GM23338 (cell line): Measurements from ENCODE around the gene EFHC2. TPM values are rescaled to one million over a fixed set of nuclear protein-coding genes. Genes with fewer than 3 reads are reported as not detected.

Experiments used
- ATAC-seq: fragments of 200-7000 bp; cut with Tn5 transposase; 3 replicates; pipeline ENCODE4 v1.9.1; 2020
- DNase-seq: peaks from one replicate; pipeline ENCODE4 v3.0.0-alpha.2; 2015; ENCODE audit warnings: low spot score
- H2AFZ ChIP-seq: fragments of 200-600 bp; sonication (generic); 2 replicates; pipeline ENCODE4 v1.8.0; 2016; ENCODE audit warnings: antibody characterized with exemption, mild to moderate bottlenecking, moderate library complexity
- H3F3A ChIP-seq: fragments of 200-600 bp; sonication (generic); replicated peaks from 2 replicates; pipeline ENCODE4 v1.8.0; 2017; ENCODE audit warnings: antibody characterized with exemption, mixed run types, low read depth
- H3K27ac ChIP-seq: fragments of 200-600 bp; sonication (generic); 2 replicates; pipeline ENCODE4 v1.6.1; 2016; ENCODE audit warnings: low read depth
- H3K27me3 ChIP-seq: fragments of 200-600 bp; sonication (generic); 2 replicates; pipeline ENCODE4 v1.8.0; 2016; ENCODE audit warnings: mild to moderate bottlenecking, mixed run types, moderate library complexity; ENCODE audit not compliant: insufficient read depth
- H3K36me3 ChIP-seq: fragments of 200-600 bp; sonication (generic); 2 replicates; pipeline ENCODE4 v1.8.0; 2016; ENCODE audit warnings: mild to moderate bottlenecking; ENCODE audit not compliant: insufficient read depth
- H3K4me1 ChIP-seq: fragments of 200-600 bp; sonication (generic); 2 replicates; pipeline ENCODE4 v1.8.0; 2016; ENCODE audit warnings: mild to moderate bottlenecking, moderate library complexity; ENCODE audit not compliant: insufficient read depth
- H3K4me2 ChIP-seq: fragments of 200-600 bp; sonication (generic); 2 replicates; pipeline ENCODE4 v1.7.1; 2017; ENCODE audit warnings: mixed run types
- H3K4me3 ChIP-seq: fragments of 200-600 bp; sonication (generic); 2 replicates; pipeline ENCODE4 v1.6.1; 2016; ENCODE audit warnings: mixed run types
- H3K79me2 ChIP-seq: fragments of 200-600 bp; sonication (generic); replicated peaks from 2 replicates; pipeline ENCODE4 v1.8.0; 2017; ENCODE audit warnings: mild to moderate bottlenecking; ENCODE audit not compliant: insufficient read depth
- H3K9me2 ChIP-seq: fragments of 200-600 bp; sonication (generic); 2 replicates; pipeline ENCODE4 v1.8.0; 2017; ENCODE audit not compliant: insufficient read depth
- H4K20me1 ChIP-seq: fragments of 200-600 bp; sonication (generic); replicated peaks from 2 replicates; pipeline ENCODE4 v1.8.0; 2017; ENCODE audit warnings: mild to moderate bottlenecking; ENCODE audit not compliant: insufficient read depth
- H3K27ac Mint-ChIP-seq: 2 replicates; pipeline ENCODE4 v1.8.0; 2020; ENCODE audit warnings: inconsistent platforms, mild to moderate bottlenecking, moderate library complexity, mixed read lengths
- H3K27me3 Mint-ChIP-seq: 3 replicates; pipeline ENCODE4 v1.8.0; 2022; ENCODE audit warnings: low read depth, mild to moderate bottlenecking, moderate library complexity, mixed read lengths, inconsistent platforms; ENCODE audit not compliant: insufficient read depth, poor library complexity
- H3K36me3 Mint-ChIP-seq: 3 replicates; pipeline ENCODE4 v1.8.0; 2021; ENCODE audit warnings: low read depth, mild to moderate bottlenecking, inconsistent platforms, moderate library complexity, mixed read lengths
- H3K4me1 Mint-ChIP-seq: 3 replicates; pipeline ENCODE4 v1.8.0; 2020; ENCODE audit warnings: mild to moderate bottlenecking, inconsistent platforms, mixed read lengths
- H3K4me3 Mint-ChIP-seq: 3 replicates; pipeline ENCODE4 v1.8.0; 2021; ENCODE audit warnings: moderate library complexity, mild to moderate bottlenecking, inconsistent platforms, mixed read lengths
- H3K9me3 Mint-ChIP-seq: 3 replicates; pipeline ENCODE4 v1.8.0; 2020; ENCODE audit warnings: moderate library complexity, mild to moderate bottlenecking, inconsistent platforms, mixed read lengths
- CREB1 ChIP-seq: fragments of 250-450 bp; sonication (Bioruptor Pico); IDR thresholded peaks from 2 replicates; pipeline ENCODE4 v1.5.0; 2020; ENCODE audit warnings: low read depth, mild to moderate bottlenecking, moderate library complexity
- CTCF ChIP-seq, 2 experiments: fragments of 200-600 bp in 1 of 2; sonication (generic) in 1 of 2; conservative IDR thresholded peaks; 2 replicates each; pipeline versions ENCODE4 v1.5.1 to v1.6.1; 2016 to 2017; ENCODE audit warnings: antibody characterized with exemption in 2 of 2, low read depth in 2 of 2, mild to moderate bottlenecking in 2 of 2, moderate library complexity in 1 of 2
- EZH2 ChIP-seq: fragments of 200-600 bp; sonication (generic); IDR thresholded peaks from one replicate; pipeline ENCODE4 v1.8.0; 2017; ENCODE audit warnings: antibody characterized with exemption, mild to moderate bottlenecking, low read depth; ENCODE audit not compliant: unreplicated experiment
- POLR2AphosphoS5 ChIP-seq: IDR thresholded peaks from 2 replicates; pipeline ENCODE4 v1.6.1; 2016; ENCODE audit warnings: antibody characterized with exemption, low read depth
- REST ChIP-seq: IDR thresholded peaks from one replicate; pipeline ENCODE4 v1.6.1; 2018; ENCODE audit warnings: antibody characterized with exemption; ENCODE audit not compliant: unreplicated experiment
- STAT1 ChIP-seq: IDR thresholded peaks from one replicate; pipeline ENCODE4 v1.6.1; 2016; ENCODE audit warnings: antibody characterized with exemption; ENCODE audit not compliant: unreplicated experiment
- ZNF114 ChIP-seq: fragments of 250-450 bp; sonication (Bioruptor Pico); IDR thresholded peaks from 2 replicates; pipeline ENCODE4 v1.5.0; 2020; ENCODE audit warnings: mild to moderate bottlenecking, moderate library complexity
- ZNF462 ChIP-seq: fragments of 250-450 bp; sonication (Bioruptor Pico); IDR thresholded peaks from 2 replicates; pipeline ENCODE4 v1.5.0; 2020; ENCODE audit warnings: mild to moderate bottlenecking, moderate library complexity
- polyA plus RNA-seq: library from polyadenylated mRNA; unstranded; fragments of >200 nt; fragmentation: Nextera tagmentation; extraction: Ambion mirVana; gene quantifications from 2 replicates; pipeline ENCODE4 v1.2.1, GENCODE V29; 2016
- total RNA-seq: library from RNA; depleted of rRNA; stranded (reverse); fragments of >200 nt; shearing (Covaris generic); gene quantifications from 2 replicates; pipeline ENCODE4 v1.2.3, GENCODE V29; 2014

The EFHC2 gene
- total and polyA plus RNA-seq, 2 experiments from 2014 or later = 3.1 to 3.2 TPM

GRCh38 chrX:44291468-44292092 lies 51.9 kb downstream of the EFHC2 start:
- DNase-seq = no peak
- ATAC-seq = no peak
- Histone ChIP-seq H3K36me3 (no peaks in the 10 kb centered on the region), H3K27ac (no peak overlapping the region), H3K4me2 (no peak overlapping the region), H3K4me3 (no peak overlapping the region), H3K79me2 (no peaks in the 10 kb centered on the region), H3K9me2 (no peaks in the 10 kb centered on the region), H4K20me1 (no peaks in the 10 kb centered on the region), H2AFZ (no peak overlapping the region), H3K4me1 (no peaks in the 10 kb centered on the region), H3F3A (no peaks in the 10 kb centered on the region), H3K27me3 (no peaks in the 10 kb centered on the region)
- H3K4me3 Mint-ChIP-seq = no peak overlapping the region
- H3K27me3 Mint-ChIP-seq = no peaks in the 10 kb centered on the region
- H3K27ac Mint-ChIP-seq = no peak overlapping the region
- H3K9me3 Mint-ChIP-seq = no peaks in the 10 kb centered on the region
- no peaks in the 10 kb centered on the region for H3K4me1 Mint-ChIP-seq
- no peaks in the 10 kb centered on the region for H3K36me3 Mint-ChIP-seq
- TF ChIP-seq POLR2AphosphoS5 = no peak

GRCh38 chrX:44290718-44291117 lies 52.8 kb downstream of the EFHC2 start:
- H3K9me3 Mint-ChIP-seq = no peaks in the 10 kb centered on the region
- H3K4me3 ChIP-seq = no peak overlapping the region
- H3K27me3 Mint-ChIP-seq = no peaks in the 10 kb centered on the region
- no peaks in the 10 kb centered on the region for H4K20me1 ChIP-seq
- no peaks in the 10 kb centered on the region for H3K27me3 ChIP-seq
- H3K9me2 ChIP-seq = no peaks in the 10 kb centered on the region
- ATAC-seq = no peak
- no peak overlapping the region for H3K4me3 Mint-ChIP-seq
- no peak for DNase-seq
- H3K36me3 ChIP-seq = no peaks in the 10 kb centered on the region
- no peaks in the 10 kb centered on the region for H3F3A ChIP-seq
- H3K27ac Mint-ChIP-seq = no peak overlapping the region
- H2AFZ ChIP-seq = no peak overlapping the region
- H3K4me1 ChIP-seq = no peaks in the 10 kb centered on the region
- TF ChIP-seq CREB1 (CRISPR knock-in tag) (no peak), CTCF (conservative IDR thresholded peaks at IDR 0.05; ENCODE audit: low read depth in 2 of 2) (no peak), ZNF114 (no peak), REST (no peak), ZNF462 (CRISPR knock-in tag) (no peak), EZH2 (no peak), STAT1 (no peak)
- no peak overlapping the region for H3K27ac ChIP-seq
- H3K36me3 Mint-ChIP-seq = no peaks in the 10 kb centered on the region
- no peaks in the 10 kb centered on the region for H3K4me1 Mint-ChIP-seq
- H3K4me2 ChIP-seq = no peak overlapping the region
- H3K79me2 ChIP-seq = no peaks in the 10 kb centered on the region
